PFSK-1 (cell line): ENCODE measurements around the gene ZBTB9.

Source experiments
- FOXP2 ChIP-seq: optimal IDR thresholded peaks from 2 replicates; pipeline ENCODE3; 2011; ENCODE audit warnings: borderline replicate concordance, control low read depth, inconsistent platforms; ENCODE audit not compliant: insufficient read depth; ENCODE audit errors: extremely low read length, extremely low read depth
- POLR2AphosphoS5 ChIP-seq: IDR thresholded peaks from 2 replicates; pipeline ENCODE4 v1.6.1; 2012; ENCODE audit warnings: low read depth, mild to moderate bottlenecking, control low read depth, low read length, moderate library complexity
- SIN3A ChIP-seq: IDR thresholded peaks from 2 replicates; pipeline ENCODE4 v1.6.1; 2012; ENCODE audit warnings: mild to moderate bottlenecking, low read length, moderate library complexity, borderline replicate concordance; ENCODE audit not compliant: insufficient read depth
- TAF1 ChIP-seq: IDR thresholded peaks from 2 replicates; pipeline ENCODE4 v1.6.1; 2012; ENCODE audit warnings: low read length, control low read depth, borderline replicate concordance; ENCODE audit not compliant: insufficient read depth
- TF ChIP-seq, protein P1 (sequence below), 2 experiments: IDR thresholded peaks; 2 replicates each; pipeline versions ENCODE4 v1.6.1 to v1.8.0; 2011 to 2012; ENCODE audit warnings: low read depth in 2 of 2, low read length in 2 of 2, control low read depth in 1 of 2, inconsistent platforms in 1 of 2, mild to moderate bottlenecking in 1 of 2, moderate library complexity in 1 of 2; ENCODE audit not compliant: insufficient read depth in 1 of 2

The ZBTB9 gene

DNA sequence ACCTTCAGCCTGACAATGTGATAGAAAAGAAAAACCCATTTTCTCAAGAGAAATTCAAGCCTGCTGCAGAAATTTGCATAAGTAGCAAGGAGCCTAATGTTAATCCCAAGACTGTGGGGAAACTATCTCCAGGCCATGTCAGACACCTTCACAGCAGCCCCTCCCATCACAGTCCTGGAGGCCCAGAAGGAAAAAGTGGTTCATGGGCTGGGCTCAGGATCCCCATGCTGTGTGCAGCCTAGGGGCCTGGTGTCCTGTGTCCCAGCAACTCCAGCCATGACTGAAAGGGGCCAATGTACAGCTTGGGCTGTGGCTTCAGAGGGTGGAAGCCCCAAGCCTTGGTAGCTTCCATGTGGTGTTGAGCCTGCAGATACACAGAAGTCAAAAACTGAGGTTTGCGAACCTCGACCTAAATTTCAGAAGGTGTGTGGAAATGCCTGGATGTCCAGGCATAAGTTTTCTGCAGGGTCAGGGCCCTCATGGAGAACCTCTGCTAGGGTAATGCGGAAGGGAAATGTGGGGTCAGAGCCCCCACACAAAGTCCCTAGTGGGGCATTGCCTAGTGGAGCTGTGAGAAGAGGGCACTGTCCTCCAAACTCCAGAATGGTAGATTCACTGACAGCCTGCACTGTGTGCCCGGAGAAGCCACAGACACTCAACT is 11.8 kb downstream of the ZBTB9 start:
- TF ChIP-seq, protein P1, sequence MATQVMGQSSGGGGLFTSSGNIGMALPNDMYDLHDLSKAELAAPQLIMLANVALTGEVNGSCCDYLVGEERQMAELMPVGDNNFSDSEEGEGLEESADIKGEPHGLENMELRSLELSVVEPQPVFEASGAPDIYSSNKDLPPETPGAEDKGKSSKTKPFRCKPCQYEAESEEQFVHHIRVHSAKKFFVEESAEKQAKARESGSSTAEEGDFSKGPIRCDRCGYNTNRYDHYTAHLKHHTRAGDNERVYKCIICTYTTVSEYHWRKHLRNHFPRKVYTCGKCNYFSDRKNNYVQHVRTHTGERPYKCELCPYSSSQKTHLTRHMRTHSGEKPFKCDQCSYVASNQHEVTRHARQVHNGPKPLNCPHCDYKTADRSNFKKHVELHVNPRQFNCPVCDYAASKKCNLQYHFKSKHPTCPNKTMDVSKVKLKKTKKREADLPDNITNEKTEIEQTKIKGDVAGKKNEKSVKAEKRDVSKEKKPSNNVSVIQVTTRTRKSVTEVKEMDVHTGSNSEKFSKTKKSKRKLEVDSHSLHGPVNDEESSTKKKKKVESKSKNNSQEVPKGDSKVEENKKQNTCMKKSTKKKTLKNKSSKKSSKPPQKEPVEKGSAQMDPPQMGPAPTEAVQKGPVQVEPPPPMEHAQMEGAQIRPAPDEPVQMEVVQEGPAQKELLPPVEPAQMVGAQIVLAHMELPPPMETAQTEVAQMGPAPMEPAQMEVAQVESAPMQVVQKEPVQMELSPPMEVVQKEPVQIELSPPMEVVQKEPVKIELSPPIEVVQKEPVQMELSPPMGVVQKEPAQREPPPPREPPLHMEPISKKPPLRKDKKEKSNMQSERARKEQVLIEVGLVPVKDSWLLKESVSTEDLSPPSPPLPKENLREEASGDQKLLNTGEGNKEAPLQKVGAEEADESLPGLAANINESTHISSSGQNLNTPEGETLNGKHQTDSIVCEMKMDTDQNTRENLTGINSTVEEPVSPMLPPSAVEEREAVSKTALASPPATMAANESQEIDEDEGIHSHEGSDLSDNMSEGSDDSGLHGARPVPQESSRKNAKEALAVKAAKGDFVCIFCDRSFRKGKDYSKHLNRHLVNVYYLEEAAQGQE (IDR thresholded peaks at IDR 0.05; ENCODE audit: insufficient read depth in 1 of 2, low read depth in 2 of 2, low read length in 2 of 2): no peak
- TF ChIP-seq FOXP2 (no peak), TAF1 (no peak), SIN3A (no peak), POLR2AphosphoS5 (no peak)

DNA sequence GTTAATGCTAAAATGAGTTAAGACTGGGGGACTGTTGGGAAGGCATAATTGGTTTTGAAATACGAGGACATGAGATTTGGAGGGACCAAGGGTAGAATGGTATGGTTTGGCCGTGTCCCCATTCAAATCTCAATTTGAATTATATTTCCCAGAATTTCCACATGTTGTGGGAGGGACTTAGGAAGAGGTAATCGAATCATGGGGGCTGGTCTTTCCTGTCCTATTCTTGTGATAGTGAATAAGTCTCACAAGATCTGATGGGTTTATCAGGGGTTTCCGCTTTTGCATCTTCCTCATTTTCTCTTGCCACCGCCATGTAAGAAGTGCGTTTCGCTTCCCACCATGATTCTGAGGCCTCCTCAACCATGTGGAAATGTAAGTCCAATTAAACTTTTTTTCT is 12.7 kb downstream of the ZBTB9 start:
- TF ChIP-seq FOXP2: no peak
- TF ChIP-seq, protein P1 (IDR thresholded peaks at IDR 0.05; ENCODE audit: insufficient read depth in 1 of 2, low read depth in 2 of 2, low read length in 2 of 2): no peak
- TF ChIP-seq SIN3A: no peak
- TF ChIP-seq TAF1: no peak
- no peak for TF ChIP-seq POLR2AphosphoS5

DNA sequence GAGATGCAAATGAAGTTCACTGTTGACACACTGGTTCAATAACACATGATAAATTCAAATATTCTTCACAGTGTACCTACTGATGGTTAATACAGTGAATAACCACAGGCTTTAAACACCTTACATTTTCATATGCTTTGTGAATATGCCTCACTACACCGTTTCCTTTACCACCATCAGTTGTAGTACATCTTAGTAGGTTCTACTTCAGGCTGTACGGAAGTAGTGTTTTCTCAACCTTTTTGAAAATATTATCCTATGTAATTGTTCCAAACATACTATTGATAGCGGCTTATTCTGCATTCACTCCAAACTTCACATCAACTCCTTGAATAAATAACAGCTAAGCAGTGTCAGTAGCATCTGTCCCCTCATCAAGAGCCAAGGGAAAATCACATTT is 15.3 kb downstream of the ZBTB9 start:
- TF ChIP-seq, protein P1 (IDR thresholded peaks at IDR 0.05; ENCODE audit: insufficient read depth in 1 of 2, low read depth in 2 of 2, low read length in 2 of 2): no peak
- TF ChIP-seq SIN3A (no peak), TAF1 (no peak), FOXP2 (no peak), POLR2AphosphoS5 (no peak)

DNA sequence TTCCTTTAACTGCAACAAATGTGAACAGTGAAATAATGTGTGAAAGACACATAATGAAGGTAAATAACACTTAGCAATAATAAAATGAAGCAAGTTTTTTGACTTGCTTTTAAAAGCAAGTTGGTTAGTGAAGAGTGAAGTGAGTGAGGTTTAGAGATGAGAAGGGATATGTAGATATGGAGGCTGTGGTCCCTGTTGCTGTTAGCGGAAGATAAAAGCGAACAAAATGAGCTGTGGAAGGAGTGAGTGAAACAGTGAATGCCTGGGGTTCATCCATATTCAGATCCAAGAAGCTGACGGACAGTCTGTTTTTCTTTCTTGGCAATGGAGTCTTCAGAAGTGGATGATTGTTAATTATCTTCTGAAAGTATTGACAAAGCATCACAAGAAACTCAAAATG is 23.5 kb downstream of the ZBTB9 start:
- TF ChIP-seq SIN3A: no peak
- TF ChIP-seq POLR2AphosphoS5: no peak
- TF ChIP-seq, protein P1 (IDR thresholded peaks at IDR 0.05; ENCODE audit: insufficient read depth in 1 of 2, low read depth in 2 of 2, low read length in 2 of 2): no peak
- no peak for TF ChIP-seq TAF1
- no peak for TF ChIP-seq FOXP2

DNA sequence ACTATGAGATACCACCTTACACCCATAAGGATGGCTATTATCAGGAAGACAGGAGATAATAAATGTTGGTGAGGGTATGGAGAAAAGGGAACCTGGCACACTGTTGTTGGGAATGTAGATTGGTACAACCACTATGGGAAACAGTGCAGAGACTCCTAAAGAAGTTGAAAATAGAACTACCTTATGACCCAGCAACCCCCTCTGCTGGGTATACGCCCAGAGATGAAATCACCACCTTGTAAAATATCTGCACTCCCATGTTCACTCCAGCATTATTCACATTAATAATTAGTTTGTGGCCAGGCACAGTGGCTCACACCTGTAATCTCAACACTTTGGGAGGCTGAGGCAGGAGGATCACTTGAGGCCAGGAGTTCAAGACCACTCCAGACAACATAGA is 26.8 kb downstream of the ZBTB9 start:
- TF ChIP-seq SIN3A (no peak), POLR2AphosphoS5 (no peak), TAF1 (no peak), FOXP2 (no peak)
- TF ChIP-seq, protein P1 (IDR thresholded peaks at IDR 0.05; ENCODE audit: insufficient read depth in 1 of 2, low read depth in 2 of 2, low read length in 2 of 2): no peak
